Measurements from ENCODE around the gene TSPAN15. TPM values are rescaled to one million over a fixed set of nuclear protein-coding genes. Genes with fewer than 3 reads are reported as not detected.

The TSPAN15 gene
- total RNA-seq, 1 experiment from 2014 or later = 7.7 TPM

GRCh38 chr10:69434169-69434568 lies 17.1 kb upstream of the TSPAN15 start:
- no peak overlapping the region for H2BK5ac ChIP-seq (ENCODE audit: insufficient read length, low read length)
- no peak overlapping the region for H4K8ac ChIP-seq (replicated peaks; ENCODE audit: insufficient read length, low read depth, low read length)
- H4K5ac ChIP-seq (ENCODE audit: insufficient read length, low read depth, low read length) = no peak overlapping the region
- Mint-ChIP-seq H3K4me3 (no peak overlapping the region), H3K36me3 (ENCODE audit: insufficient read depth in 1 of 3, low read depth in 3 of 3) (no peaks in the 10 kb centered on the region), H3K4me1 (peaks cover 0 to under 1% of the 10 kb centered on the region in 2 experiments; a peak in 2 of 4 replicates), H3K27me3 (ENCODE audit: low read depth) (peaks cover 26% of the 10 kb centered on the region), H3K9me3 (peaks cover 0 to 4% of the 10 kb centered on the region in 2 experiments; a peak in 2 of 5 replicates), H3K27ac (no peak overlapping the region)
- H3K23ac ChIP-seq (ENCODE audit: insufficient read length, low read depth, low read length) = no peak overlapping the region
- no peaks in the 10 kb centered on the region for H3K27me3 ChIP-seq (ENCODE audit: insufficient read depth, low read length)
- H3K18ac ChIP-seq (ENCODE audit: insufficient read length, low read depth, low read length) = no peak overlapping the region
- H3K23me2 ChIP-seq (ENCODE audit: insufficient read length, low read depth, low read length, poor library complexity, severe bottlenecking) = no peaks in the 10 kb centered on the region
- H3K79me2 ChIP-seq (ENCODE audit: insufficient read depth, low read length) = no peaks in the 10 kb centered on the region
- no peak overlapping the region for H3K14ac ChIP-seq (ENCODE audit: insufficient read depth, low read length)
- no peak overlapping the region for H3K56ac ChIP-seq (ENCODE audit: insufficient read length, low read depth, low read length)
- no peak overlapping the region for H2BK120ac ChIP-seq (ENCODE audit: low read depth, low read length, poor library complexity, severe bottlenecking)
- no peaks in the 10 kb centered on the region for H3K9me3 ChIP-seq (ENCODE audit: control insufficient read depth, low read depth, low read length)
- H2AK5ac ChIP-seq (ENCODE audit: insufficient read length, low read length) = no peak overlapping the region
- H4K91ac ChIP-seq (ENCODE audit: insufficient read length, low read depth, low read length) = no peak overlapping the region
- DNase-seq = no peak
- H2BK20ac ChIP-seq (ENCODE audit: low read depth, low read length, poor library complexity, severe bottlenecking) = no peak overlapping the region
- H3T11ph ChIP-seq (ENCODE audit: low read length) = no peak overlapping the region
- WGBS (ENCODE audit: extremely low coverage, insufficient read length, low lambda C conversion rate) = no CpG with 5 or more reads among the region's 2 CpGs
- no peaks in the 10 kb centered on the region for H4K20me1 ChIP-seq (ENCODE audit: control insufficient read depth, insufficient read depth, insufficient read length)
- no peak overlapping the region for H2BK15ac ChIP-seq (ENCODE audit: low read depth, low read length)
- H3K9ac ChIP-seq (ENCODE audit: extremely low read depth, insufficient read length, low read length) = no peak overlapping the region
- H3K4ac ChIP-seq (ENCODE audit: low read depth, low read length) = no peak overlapping the region
- no peak for TF ChIP-seq CTCF (conservative IDR thresholded peaks at IDR 0.05)
- no peak overlapping the region for H2AFZ ChIP-seq (ENCODE audit: low read length)
- no peak overlapping the region for H2BK12ac ChIP-seq (ENCODE audit: insufficient read length, low read depth, low read length)
- no peaks in the 10 kb centered on the region for H3K4me1 ChIP-seq (ENCODE audit: insufficient read depth, low read length)
- H3K79me1 ChIP-seq (ENCODE audit: insufficient read depth, low read depth, low read length, poor library complexity, severe bottlenecking) = no peaks in the 10 kb centered on the region
- H3K4me2 ChIP-seq (ENCODE audit: insufficient read depth, insufficient read length, low read length) = no peak overlapping the region
- H3K27ac ChIP-seq (ENCODE audit: insufficient read length, low read depth, low read length) = no peak overlapping the region

Data from H9 (cell line).